Peyer's patch (tissue), 4 donors: Measurements from ENCODE around the gene NPRL2.

ENCODE experiments used
- CTCF ChIP-seq, 6 experiments: fragments of 450-650 bp in 4 of 6; fragments of 200-600 bp in 2 of 6; sonication (generic) in 1 of 6; IDR thresholded peaks; one replicate each; pipeline ENCODE4 v1.5.1; 2017 to 2019; ENCODE audit warnings: antibody characterized with exemption in 6 of 6, mild to moderate bottlenecking in 3 of 6, moderate library complexity in 1 of 6
- POLR2A ChIP-seq, 2 donors: fragments of 450-650 bp; IDR thresholded peaks; one replicate each; pipeline ENCODE4 v1.5.1; 2017; ENCODE audit warnings: antibody characterized with exemption in 2 of 2, mild to moderate bottlenecking in 2 of 2, moderate library complexity in 2 of 2

GRCh38 chr3:50373146-50374051 is 22.8 kb upstream of the NPRL2 start:
- TF ChIP-seq CTCF (IDR thresholded peaks at IDR 0.05) (no peak), POLR2A (IDR thresholded peaks at IDR 0.05) (no peak)
